ENCODE results near the gene TFDP2. TPM values are rescaled to one million over a fixed set of nuclear protein-coding genes. Genes with fewer than 3 reads are reported as not detected.

TFDP2 gene
- total and polyA plus RNA-seq, 3 experiments from 2014 or later, result 22.6 to 38.3 (median 31.0) TPM

GRCh38 chr3:142159083-142159740 lies 9.9 kb upstream of the TFDP2 start:
- CTCF ChIA-PET, result no interaction called here

GRCh38 chr3:142154186-142154585 lies 4.8 kb upstream of the TFDP2 start:
- peaks cover 0 to 3% (median 3%) of the 10 kb centered on the region in 3 donors for H3K4me1 Mint-ChIP-seq
- Histone ChIP-seq H3K27ac (ENCODE audit: low read depth, low read length) (no peak overlapping the region), H3K4me1 (ENCODE audit: insufficient read depth, low read length) (no peaks in the 10 kb centered on the region), H3K27me3 (ENCODE audit: insufficient read depth, low read length, poor library complexity, severe bottlenecking) (no peaks in the 10 kb centered on the region), H3K36me3 (ENCODE audit: insufficient read depth, low read length) (no peaks in the 10 kb centered on the region), H3K4me3 (ENCODE audit: low read length) (no peak overlapping the region), H3K9me3 (ENCODE audit: low read length) (no peaks in the 10 kb centered on the region)
- H3K36me3 Mint-ChIP-seq, result peaks cover 0 to 2% (median 0%) of the 10 kb centered on the region in 3 donors
- no peaks in the 10 kb centered on the region for H3K9me3 Mint-ChIP-seq
- no peak overlapping the region for H3K4me3 Mint-ChIP-seq
- H3K27me3 Mint-ChIP-seq, result no peaks in the 10 kb centered on the region
- ChIA-PET POLR2A (no interaction called here), CTCF (interaction anchor here (1.4 kb wide), 1 partner anchor 10 kb away, joined by 3 read pairs; no protein-coding TSS in a partner anchor)
- H3K27ac Mint-ChIP-seq, result peak overlapping the region in 5 of 8 donors; percentile 2 to 58 (median 24)
- no peak for DNase-seq

More at GRCh38 chr3:142159083-142159740, 9.9 kb upstream of the TFDP2 start:
- POLR2A ChIA-PET, result no interaction called here
- DNase-seq, result no peak
- H3K36me3 ChIP-seq (ENCODE audit: insufficient read depth, low read length), result peaks cover 1% of the 10 kb centered on the region
- no peaks in the 10 kb centered on the region for H3K27me3 ChIP-seq (ENCODE audit: insufficient read depth, low read length, poor library complexity, severe bottlenecking)
- H3K36me3 Mint-ChIP-seq, result peaks cover 0 to 9% (median 6%) of the 10 kb centered on the region in 3 donors
- H3K27ac ChIP-seq (ENCODE audit: low read depth, low read length), result no peak overlapping the region
- no peak overlapping the region for H3K4me3 Mint-ChIP-seq
- no peaks in the 10 kb centered on the region for H3K4me1 ChIP-seq (ENCODE audit: insufficient read depth, low read length)
- peak overlapping the region in 1 of 8 donors; percentile 12 for H3K27ac Mint-ChIP-seq
- no peaks in the 10 kb centered on the region for H3K27me3 Mint-ChIP-seq
- H3K4me3 ChIP-seq (ENCODE audit: low read length), result no peak overlapping the region
- H3K4me1 Mint-ChIP-seq, result no peaks in the 10 kb centered on the region
- no peaks in the 10 kb centered on the region for H3K9me3 Mint-ChIP-seq
- no peaks in the 10 kb centered on the region for H3K9me3 ChIP-seq (ENCODE audit: low read length)

GRCh38 chr3:142152384-142152783 lies 3.0 kb upstream of the TFDP2 start:
- ChIA-PET CTCF (interaction anchor here (1.2 kb wide), 1 partner anchor 9 kb away, joined by 4 read pairs; no protein-coding TSS in a partner anchor), POLR2A (no interaction called here)
- Mint-ChIP-seq H3K9me3 (no peaks in the 10 kb centered on the region), H3K4me1 (peaks cover 15 to 18% (median 16%) of the 10 kb centered on the region in 3 donors), H3K27ac (peak overlapping the region in 1 of 8 donors; percentile 22), H3K4me3 (peak overlapping the region in 1 of 7 donors; percentile 44), H3K36me3 (peaks cover 0 to 2% (median 0%) of the 10 kb centered on the region in 3 donors), H3K27me3 (no peaks in the 10 kb centered on the region)
- Histone ChIP-seq H3K36me3 (ENCODE audit: insufficient read depth, low read length) (no peaks in the 10 kb centered on the region), H3K4me3 (ENCODE audit: low read length) (no peak overlapping the region), H3K4me1 (ENCODE audit: insufficient read depth, low read length) (peaks cover 13% of the 10 kb centered on the region), H3K9me3 (ENCODE audit: low read length) (no peaks in the 10 kb centered on the region), H3K27ac (ENCODE audit: low read depth, low read length) (no peak overlapping the region), H3K27me3 (ENCODE audit: insufficient read depth, low read length, poor library complexity, severe bottlenecking) (no peaks in the 10 kb centered on the region)
- DNase-seq, result no peak

- Histone ChIP-seq H3K27me3 (ENCODE audit: insufficient read depth, low read length, poor library complexity, severe bottlenecking) (no peaks in the 10 kb centered on the region), H3K4me3 (ENCODE audit: low read length) (no peak overlapping the region), H3K4me1 (ENCODE audit: insufficient read depth, low read length) (peaks cover 15% of the 10 kb centered on the region), H3K27ac (ENCODE audit: low read depth, low read length) (no peak overlapping the region), H3K9me3 (ENCODE audit: low read length) (no peaks in the 10 kb centered on the region), H3K36me3 (ENCODE audit: insufficient read depth, low read length) (no peaks in the 10 kb centered on the region)
- CTCF ChIA-PET, result interaction anchor here (1.2 kb wide), 1 partner anchor 8 kb away, joined by 4 read pairs; no protein-coding TSS in a partner anchor
- DNase-seq, result no peak
- no peaks in the 10 kb centered on the region for H3K9me3 Mint-ChIP-seq
- POLR2A ChIA-PET, result no interaction called here
- H3K4me1 Mint-ChIP-seq, result peaks cover 20 to 23% (median 21%) of the 10 kb centered on the region in 3 donors
- H3K36me3 Mint-ChIP-seq, result no peaks in the 10 kb centered on the region
- H3K4me3 Mint-ChIP-seq, result peak overlapping the region in 1 of 7 donors; percentile 44
- no peaks in the 10 kb centered on the region for H3K27me3 Mint-ChIP-seq
- H3K27ac Mint-ChIP-seq, result no peak overlapping the region
These were observed 2.5 kb upstream of the TFDP2 start for GRCh38 chr3:142151828-142152227.

- peaks cover 0 to 1% of the 10 kb centered on the region in 2 donors for H3K27me3 Mint-ChIP-seq
- H3K27ac Mint-ChIP-seq, result no peak overlapping the region
- Histone ChIP-seq H3K27ac (ENCODE audit: low read depth, low read length) (no peak overlapping the region), H3K36me3 (ENCODE audit: insufficient read depth, low read length) (no peaks in the 10 kb centered on the region), H3K4me1 (ENCODE audit: insufficient read depth, low read length) (peaks cover 15% of the 10 kb centered on the region), H3K4me3 (ENCODE audit: low read length) (no peak overlapping the region), H3K27me3 (ENCODE audit: insufficient read depth, low read length, poor library complexity, severe bottlenecking) (no peaks in the 10 kb centered on the region), H3K9me3 (ENCODE audit: low read length) (no peaks in the 10 kb centered on the region)
- CTCF ChIA-PET, result interaction anchor here (1.2 kb wide), 1 partner anchor 8 kb away, joined by 4 read pairs; no protein-coding TSS in a partner anchor
- no peaks in the 10 kb centered on the region for H3K9me3 Mint-ChIP-seq
- DNase-seq, result no peak
- POLR2A ChIA-PET, result no interaction called here
- peaks cover 23 to 28% (median 25%) of the 10 kb centered on the region in 3 donors for H3K4me1 Mint-ChIP-seq
- H3K4me3 Mint-ChIP-seq, result peak overlapping the region in 2 of 7 donors; percentile 34 to 96
- no peaks in the 10 kb centered on the region for H3K36me3 Mint-ChIP-seq
These were observed 1.9 kb upstream of the TFDP2 start for GRCh38 chr3:142151240-142151639.

- DNase-seq, result no peak
- peaks cover 15% of the 10 kb centered on the region for H3K4me1 ChIP-seq (ENCODE audit: insufficient read depth, low read length)
- ChIA-PET POLR2A (no interaction called here), CTCF (no interaction called here)
- peak overlapping the region; percentile 84 to 96 (median 89) for H3K4me3 Mint-ChIP-seq
- H3K27me3 Mint-ChIP-seq, result peaks cover 0 to 1% of the 10 kb centered on the region in 2 donors
- H3K27ac Mint-ChIP-seq, result peak overlapping the region in 5 of 8 donors; percentile 61 to 90 (median 88)
- H3K4me1 Mint-ChIP-seq, result peaks cover 23 to 30% (median 25%) of the 10 kb centered on the region in 3 donors
- no peaks in the 10 kb centered on the region for H3K36me3 ChIP-seq (ENCODE audit: insufficient read depth, low read length)
- H3K4me3 ChIP-seq (ENCODE audit: low read length), result no peak overlapping the region
- no peaks in the 10 kb centered on the region for H3K9me3 Mint-ChIP-seq
- H3K27me3 ChIP-seq (ENCODE audit: insufficient read depth, low read length, poor library complexity, severe bottlenecking), result no peaks in the 10 kb centered on the region
- no peaks in the 10 kb centered on the region for H3K36me3 Mint-ChIP-seq
- no peak overlapping the region for H3K27ac ChIP-seq (ENCODE audit: low read depth, low read length)
- H3K9me3 ChIP-seq (ENCODE audit: low read length), result no peaks in the 10 kb centered on the region
These were observed 927 bp upstream of the TFDP2 start for GRCh38 chr3:142150271-142150670.

GRCh38 chr3:142149673-142149992 lies 289 bp upstream of the TFDP2 start:
- peak overlapping the region in 7 of 8 donors; percentile 61 to 90 (median 84) for H3K27ac Mint-ChIP-seq

GRCh38 chr3:142148044-142148791 lies 1.1 kb downstream of the TFDP2 start:
- Histone ChIP-seq H3K4me1 (ENCODE audit: insufficient read depth, low read length) (peaks cover 15% of the 10 kb centered on the region), H3K9me3 (ENCODE audit: low read length) (no peaks in the 10 kb centered on the region), H3K27ac (ENCODE audit: low read depth, low read length) (peak overlapping the region; percentile 61), H3K4me3 (ENCODE audit: low read length) (peak overlapping the region; percentile 72), H3K36me3 (ENCODE audit: insufficient read depth, low read length) (no peaks in the 10 kb centered on the region), H3K27me3 (ENCODE audit: insufficient read depth, low read length, poor library complexity, severe bottlenecking) (no peaks in the 10 kb centered on the region)
- no peaks in the 10 kb centered on the region for H3K9me3 Mint-ChIP-seq
- no peak for DNase-seq
- peaks cover 0 to 4% (median 2%) of the 10 kb centered on the region in 3 donors for H3K36me3 Mint-ChIP-seq
- ChIA-PET CTCF (no interaction called here), POLR2A (no interaction called here)
- H3K4me3 Mint-ChIP-seq, result peak overlapping the region; percentile 84 to 96 (median 89)
- peaks cover 0 to 1% of the 10 kb centered on the region in 2 donors for H3K27me3 Mint-ChIP-seq
- peak overlapping the region in 7 of 8 donors; percentile 63 to 89 (median 71) for H3K27ac Mint-ChIP-seq
- peaks cover 33 to 43% (median 33%) of the 10 kb centered on the region in 3 donors for H3K4me1 Mint-ChIP-seq

More at GRCh38 chr3:142149673-142149992, 289 bp upstream of the TFDP2 start:
- peaks cover 30 to 37% (median 31%) of the 10 kb centered on the region in 3 donors for H3K4me1 Mint-ChIP-seq
- Histone ChIP-seq H3K27ac (ENCODE audit: low read depth, low read length) (no peak overlapping the region), H3K36me3 (ENCODE audit: insufficient read depth, low read length) (no peaks in the 10 kb centered on the region), H3K4me1 (ENCODE audit: insufficient read depth, low read length) (peaks cover 15% of the 10 kb centered on the region), H3K27me3 (ENCODE audit: insufficient read depth, low read length, poor library complexity, severe bottlenecking) (no peaks in the 10 kb centered on the region), H3K9me3 (ENCODE audit: low read length) (no peaks in the 10 kb centered on the region), H3K4me3 (ENCODE audit: low read length) (peak overlapping the region; percentile 72)
- DNase-seq, result no peak
- peaks cover 0 to 1% of the 10 kb centered on the region in 2 donors for H3K27me3 Mint-ChIP-seq
- ChIA-PET POLR2A (interaction anchor here (0.7 to 0.8 kb wide), 2 partner anchors 121 to 361 kb away, joined by 3 to 4 read pairs; no protein-coding TSS in a partner anchor), CTCF (no interaction called here)
- H3K4me3 Mint-ChIP-seq, result peak overlapping the region; percentile 84 to 96 (median 89)
- H3K9me3 Mint-ChIP-seq, result no peaks in the 10 kb centered on the region
- no peaks in the 10 kb centered on the region for H3K36me3 Mint-ChIP-seq
